HG03280 (cell line): Measurements from ENCODE around the gene ADGRF3.
"Not testable (repeated sequence)": the region's sequence is repeated elsewhere in the genome, so short reads cannot be mapped to it uniquely, and the experiment has no call there.

Source experiments
- ATAC-seq: cut with Tn5 transposase; IDR thresholded peaks from one replicate; pipeline ENCODE4 v1.9.1; 2021; ENCODE audit warnings: mild to moderate bottlenecking, moderate library complexity; ENCODE audit not compliant: unreplicated experiment

Gene ADGRF3

DNA sequence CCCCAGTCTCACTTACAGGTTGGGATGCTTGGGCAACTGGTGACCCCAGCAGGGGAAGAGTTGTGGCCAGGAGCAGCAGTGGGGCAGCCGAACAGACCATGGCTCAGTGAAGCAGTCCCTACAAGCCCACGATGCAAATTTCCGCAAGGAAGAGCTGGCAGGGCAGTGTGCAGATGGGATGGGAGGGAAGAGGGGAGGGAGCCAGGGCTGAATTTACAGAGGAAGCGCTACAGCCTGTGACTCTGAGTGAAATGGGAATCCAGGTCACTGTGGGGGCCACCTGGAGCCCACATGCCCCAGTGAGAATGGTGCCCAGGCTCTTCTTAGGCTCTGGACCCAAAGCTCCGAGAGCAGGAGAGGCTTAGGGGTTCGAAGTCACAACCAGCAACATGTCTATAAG lies 27.6 kb downstream of the ADGRF3 start:
- ATAC-seq: no peak

DNA sequence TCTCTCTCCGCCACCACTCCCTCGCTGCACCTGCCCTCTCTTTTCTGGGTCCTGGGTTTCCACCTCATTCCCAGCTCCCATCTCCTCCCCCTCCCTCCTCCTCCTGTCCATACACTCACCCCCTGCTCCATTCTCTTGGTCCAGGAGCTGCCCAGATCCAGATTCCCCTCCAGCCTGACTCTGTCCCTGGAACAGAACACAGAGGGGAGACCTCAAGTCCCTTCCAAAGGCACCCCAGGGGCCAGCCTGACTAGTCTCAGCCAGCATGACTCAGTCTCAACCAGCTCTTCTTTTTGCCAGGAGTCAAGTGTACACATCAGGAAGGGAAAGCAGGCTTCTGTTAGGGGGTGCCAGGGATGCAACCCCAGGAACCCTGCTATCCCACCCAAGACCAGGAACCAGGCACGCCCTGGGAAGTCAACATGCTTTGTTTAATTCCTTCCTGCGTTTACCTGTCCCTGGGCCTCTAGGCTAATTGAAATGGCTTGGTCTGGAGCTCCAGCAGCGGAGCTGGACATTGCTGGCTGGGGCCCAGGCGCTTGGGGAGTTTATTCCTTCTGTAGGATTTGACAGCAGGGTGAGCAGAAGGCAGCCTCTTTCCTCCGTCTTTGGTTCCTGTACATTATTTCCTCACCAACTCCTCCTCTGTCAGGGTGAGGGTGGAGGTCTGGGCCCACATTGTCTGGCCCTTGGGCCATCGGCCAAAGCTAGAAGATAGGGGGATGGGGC lies 29.0 kb downstream of the ADGRF3 start:
- no peak for ATAC-seq

DNA sequence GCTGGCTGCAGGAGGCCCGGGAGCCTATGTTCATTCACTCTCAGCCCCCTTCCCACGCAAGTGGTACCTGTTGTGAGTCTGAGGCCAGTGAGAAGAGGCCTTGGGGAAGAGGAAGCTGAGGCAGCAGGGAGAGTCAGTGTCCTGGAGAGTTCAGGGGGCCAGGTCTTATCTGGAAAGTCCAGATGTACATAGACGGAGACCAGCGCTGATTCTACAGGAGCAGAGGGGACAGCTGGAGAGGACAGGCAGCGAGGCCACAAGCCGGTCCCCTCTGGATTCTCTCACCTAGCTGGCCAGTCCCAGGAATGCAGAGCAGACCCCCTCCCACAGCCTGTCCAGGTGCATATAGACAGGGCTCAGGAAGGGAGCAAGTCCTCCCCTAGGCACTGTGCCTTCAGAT lies 29.7 kb downstream of the ADGRF3 start:
- ATAC-seq: no peak

DNA sequence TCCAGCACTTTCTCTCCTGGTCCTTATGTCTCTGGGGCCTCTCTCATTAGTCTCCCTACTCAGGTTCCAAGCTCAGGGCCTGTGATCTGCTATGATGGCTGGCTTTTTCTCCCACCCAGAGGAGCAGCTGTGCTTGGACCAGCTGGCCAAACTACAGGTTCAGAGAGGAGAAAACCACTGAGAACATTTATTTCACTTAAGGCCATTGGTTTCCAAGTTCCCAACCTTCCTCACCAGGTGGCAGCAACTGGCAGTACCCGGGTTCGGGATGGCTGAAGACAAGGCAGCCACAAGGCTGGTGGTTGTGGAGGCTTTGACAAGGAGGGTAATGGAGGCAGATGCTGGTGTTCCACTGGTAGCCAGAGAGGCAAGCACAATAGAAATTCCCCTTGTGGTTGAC lies 30.5 kb downstream of the ADGRF3 start:
- ATAC-seq: no peak

DNA sequence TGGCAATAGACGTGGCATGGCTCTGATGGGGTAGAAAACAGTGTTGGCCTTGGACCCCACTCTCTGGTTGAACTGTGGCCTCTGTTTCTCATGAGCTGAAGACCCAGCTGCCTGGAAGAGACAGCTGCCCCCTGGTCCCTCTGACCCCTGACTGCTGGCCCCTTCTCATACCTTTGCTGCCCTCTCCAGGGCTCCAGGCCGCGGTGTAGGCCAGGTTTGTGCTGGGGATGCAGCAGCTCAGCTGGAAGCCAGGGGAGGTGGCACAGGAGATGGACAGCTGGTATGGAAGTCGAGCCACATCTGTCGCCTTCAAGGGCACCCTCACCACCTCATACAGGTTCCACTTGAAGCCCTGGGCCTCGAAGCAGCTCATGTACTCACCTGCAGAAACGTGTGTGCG lies 32.3 kb downstream of the ADGRF3 start:
- ATAC-seq: no peak

DNA sequence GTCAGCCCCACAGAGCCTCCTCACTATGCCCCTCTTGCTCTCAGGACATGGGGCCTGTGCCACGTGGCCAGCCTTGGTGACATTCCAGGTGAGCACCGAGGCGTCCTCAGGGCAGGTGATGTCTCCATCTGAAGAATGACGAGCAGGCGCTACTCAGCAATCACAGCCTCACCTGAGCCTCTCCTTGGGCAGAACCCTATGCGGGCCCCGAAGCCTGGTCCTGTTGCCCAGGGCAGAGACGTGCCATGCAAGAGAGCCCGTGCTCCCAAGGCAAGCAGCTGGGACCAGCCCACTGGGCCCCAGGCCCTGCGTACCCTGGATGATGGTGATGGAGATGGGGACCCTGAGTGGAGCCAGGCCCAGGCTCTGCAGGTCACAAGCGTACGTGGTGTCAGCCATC lies 33.1 kb downstream of the ADGRF3 start:
- no peak for ATAC-seq

DNA sequence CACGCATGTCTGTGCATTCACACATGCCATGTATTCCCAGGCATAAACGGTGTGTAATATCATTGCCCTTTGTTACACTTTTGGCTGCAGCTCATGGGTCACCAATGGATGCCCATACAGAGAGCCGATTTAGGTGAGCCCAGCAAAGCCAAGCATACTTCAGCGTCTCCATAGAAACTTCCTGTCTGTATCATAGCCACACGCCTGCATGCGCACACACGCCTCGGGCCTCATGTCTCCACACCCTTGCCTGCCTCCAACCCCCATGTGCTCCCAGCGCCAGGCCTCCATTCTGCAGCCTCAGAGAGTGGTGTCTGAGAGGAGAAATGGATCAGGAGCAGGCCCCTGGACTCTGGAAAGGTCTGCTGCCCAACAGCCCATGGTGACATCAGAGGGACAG lies 34.1 kb downstream of the ADGRF3 start:
- no peak for ATAC-seq

DNA sequence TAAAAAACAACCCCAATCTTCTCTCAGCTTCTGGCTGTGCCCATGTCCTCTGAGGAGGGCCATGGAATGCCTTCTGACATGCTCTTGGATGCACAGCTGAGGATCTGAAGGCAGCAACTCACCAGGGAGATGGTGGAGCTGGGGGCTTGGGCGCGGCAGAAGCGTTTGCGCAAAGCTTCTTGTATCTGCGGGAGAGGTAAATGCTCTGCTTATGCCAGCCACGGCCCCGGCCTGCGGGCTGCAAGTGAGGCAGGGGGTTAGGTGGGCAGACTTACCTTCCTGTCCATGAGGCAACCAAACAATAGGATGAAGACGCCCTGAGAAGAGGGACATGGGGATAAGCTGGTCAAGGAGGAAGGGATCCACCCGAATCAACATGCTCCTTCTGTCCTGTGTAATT lies 36.7 kb downstream of the ADGRF3 start:
- no peak for ATAC-seq

DNA sequence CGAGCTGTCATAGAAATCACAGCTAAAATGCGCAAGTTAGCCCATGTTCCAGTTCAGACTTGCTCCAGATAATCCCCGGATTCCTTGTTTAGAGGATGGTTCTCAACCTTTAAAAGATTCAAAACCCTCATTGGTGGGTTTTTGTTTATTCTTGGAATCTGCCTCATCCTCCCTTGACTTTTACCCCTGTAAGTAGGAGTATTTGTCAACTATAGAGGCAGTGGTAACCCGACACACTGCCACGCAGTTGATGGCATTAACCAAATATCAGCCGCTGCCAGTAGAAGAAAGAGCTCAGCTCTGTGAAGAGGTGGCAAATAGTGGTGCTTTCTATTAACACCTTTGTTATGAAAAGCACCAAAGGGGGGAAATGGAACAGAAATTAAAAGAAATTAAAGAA lies 41.0 kb downstream of the ADGRF3 start:
- ATAC-seq: no peak

DNA sequence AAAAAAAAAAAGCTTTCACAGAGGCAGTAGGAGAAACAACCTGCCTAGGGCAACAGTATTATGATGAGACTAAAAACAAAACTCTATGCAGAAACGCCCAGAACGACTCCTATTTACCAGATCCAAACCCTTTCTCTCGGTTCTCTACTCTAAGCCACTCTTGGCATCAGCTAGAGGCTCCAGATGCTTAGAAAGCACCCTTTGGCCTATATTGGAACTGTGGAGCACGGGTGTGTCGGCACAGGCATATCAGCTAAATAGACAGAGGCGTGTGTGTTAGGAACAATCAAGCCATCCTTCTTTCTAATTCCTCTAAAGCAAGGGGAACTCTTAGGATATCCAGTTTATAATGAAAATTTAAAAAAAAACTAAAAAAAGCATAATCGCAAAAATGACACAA lies 41.5 kb downstream of the ADGRF3 start:
- not testable (repeated sequence) for ATAC-seq

DNA sequence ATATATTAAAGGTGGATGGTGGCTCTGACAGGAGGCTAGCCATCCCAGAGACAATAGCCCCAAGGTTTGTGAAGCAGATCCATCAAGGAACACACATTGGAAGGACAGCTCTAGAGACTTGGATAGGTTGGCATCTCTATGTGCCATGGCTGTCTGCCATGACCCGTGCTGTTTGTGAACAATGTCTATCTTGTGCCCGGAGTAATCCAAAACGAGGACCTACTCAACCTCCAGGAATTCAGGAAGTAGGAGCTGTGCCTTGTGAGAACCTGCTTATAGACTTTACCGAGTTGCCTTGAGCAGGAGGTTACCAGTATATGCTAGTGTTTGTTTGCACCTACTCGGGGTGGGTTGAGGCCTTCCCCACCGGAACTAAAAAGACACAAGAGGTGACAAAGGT lies 43.7 kb downstream of the ADGRF3 start:
- ATAC-seq: no peak

DNA sequence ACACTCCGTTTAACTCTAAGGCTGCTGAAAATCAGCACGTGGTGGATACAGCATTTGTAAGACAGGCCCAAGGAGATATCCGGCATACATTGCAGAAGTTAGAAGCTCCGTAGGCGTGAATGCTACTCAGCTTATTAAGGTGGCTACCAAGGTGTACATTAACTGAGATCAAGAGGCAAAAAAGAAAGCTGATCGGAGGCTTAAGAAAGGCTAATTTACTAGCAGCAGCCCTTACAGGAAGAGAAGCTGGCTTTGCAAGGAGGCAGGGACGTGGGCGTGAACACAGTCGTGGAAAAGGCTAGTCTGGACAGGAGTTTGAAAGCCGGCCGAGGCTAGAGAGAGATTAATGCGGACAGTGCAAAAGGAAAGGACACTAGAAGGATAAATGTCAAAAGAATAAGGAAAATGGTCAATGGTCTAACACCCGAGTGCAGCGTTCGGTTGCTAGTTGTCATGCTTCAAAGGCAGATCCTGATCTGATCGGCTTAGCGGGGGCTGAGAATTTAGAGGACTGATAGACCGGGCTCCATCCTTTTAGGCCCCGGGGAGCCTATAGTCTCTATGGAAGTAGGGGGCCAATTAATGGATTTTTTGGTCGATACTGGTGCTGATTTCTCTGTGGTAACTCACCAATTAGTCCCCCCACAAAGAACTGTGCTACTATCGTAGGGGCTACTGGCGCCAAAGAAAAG lies 46.2 kb downstream of the ADGRF3 start:
- ATAC-seq: no peak

DNA sequence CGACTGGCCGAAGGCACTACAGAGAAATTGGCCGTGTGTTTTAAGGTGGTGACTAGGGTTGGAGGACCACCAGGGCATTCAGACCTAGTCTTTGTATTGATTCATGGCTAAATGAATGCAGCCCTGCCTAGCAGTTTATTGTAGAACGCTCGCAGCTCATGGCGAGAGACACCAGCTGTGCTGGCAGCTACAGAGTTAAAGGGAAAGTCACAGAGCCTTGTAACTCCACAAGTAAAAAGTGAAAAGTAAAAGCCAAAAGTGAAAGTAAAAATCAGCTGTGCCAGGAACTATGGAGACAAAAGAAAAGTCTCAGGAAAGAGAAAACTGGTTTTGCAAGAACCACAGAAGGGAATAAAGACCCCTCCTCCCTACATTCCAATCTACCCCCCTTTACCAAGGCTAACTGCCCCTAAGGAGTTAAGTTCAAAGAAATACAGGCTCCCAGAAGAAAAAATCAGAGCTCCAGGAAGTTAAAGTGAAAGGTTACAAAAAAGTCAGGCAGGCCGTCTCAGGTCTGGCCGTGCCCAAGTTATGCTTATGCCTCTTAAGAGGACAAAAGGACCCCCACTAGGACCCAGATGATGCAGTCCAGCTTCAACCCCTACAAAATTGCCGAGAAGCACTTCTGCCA lies 47.0 kb downstream of the ADGRF3 start:
- no peak for ATAC-seq

DNA sequence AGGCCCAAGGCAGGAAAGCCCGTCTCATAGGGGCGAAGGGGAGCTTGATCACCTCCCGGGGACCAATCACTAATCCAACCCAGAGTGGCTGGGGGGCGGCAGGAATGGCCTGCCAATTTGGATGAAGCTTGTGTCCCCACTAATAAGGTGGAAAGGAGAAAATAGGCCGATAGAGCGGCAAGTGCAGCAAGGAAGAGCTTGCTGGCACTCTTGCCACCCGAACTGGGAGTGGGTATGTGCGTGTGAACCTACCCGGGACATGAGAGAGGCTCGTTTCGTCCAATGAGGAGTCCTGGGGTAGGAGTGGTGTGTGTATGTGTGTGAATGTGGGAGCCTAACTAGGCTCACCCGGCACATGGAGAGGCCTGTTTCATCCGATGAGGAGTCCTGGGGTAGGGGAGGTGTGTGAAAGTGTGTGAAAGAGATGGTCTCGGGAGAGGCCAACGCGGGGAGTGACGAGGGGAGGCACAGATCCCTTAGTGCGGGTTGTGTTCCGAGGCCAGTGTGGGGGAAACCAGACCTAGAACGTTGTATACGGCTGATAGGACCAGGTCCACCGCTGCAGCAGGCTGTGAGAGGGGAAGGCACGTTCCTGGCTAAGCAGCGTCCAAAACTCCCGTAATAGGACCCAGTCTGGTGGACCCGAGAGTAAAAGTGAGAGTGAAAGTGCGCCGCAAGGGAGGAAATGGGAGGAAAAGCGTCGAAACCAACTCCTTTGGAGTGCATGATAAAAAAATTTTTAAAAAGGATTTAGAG lies 47.8 kb downstream of the ADGRF3 start:
- no peak for ATAC-seq

DNA sequence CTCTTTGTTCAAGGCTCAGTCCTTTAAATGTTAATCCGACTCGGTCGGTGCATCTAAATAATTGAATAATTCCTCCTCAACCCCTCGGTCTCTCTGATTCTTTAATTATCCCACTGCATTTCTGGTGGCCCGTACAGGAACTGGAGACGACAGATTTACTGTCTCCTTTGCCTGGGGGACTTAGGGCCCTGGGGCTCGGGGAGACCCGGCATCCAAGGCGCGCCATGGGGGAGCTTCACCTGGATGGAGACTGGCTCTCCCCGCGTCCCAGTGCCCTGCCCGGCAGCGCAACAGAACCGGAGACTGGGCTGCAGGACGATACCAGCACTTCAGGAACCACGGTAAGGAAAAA lies 48.3 kb downstream of the ADGRF3 start:
- ATAC-seq: no peak

DNA sequence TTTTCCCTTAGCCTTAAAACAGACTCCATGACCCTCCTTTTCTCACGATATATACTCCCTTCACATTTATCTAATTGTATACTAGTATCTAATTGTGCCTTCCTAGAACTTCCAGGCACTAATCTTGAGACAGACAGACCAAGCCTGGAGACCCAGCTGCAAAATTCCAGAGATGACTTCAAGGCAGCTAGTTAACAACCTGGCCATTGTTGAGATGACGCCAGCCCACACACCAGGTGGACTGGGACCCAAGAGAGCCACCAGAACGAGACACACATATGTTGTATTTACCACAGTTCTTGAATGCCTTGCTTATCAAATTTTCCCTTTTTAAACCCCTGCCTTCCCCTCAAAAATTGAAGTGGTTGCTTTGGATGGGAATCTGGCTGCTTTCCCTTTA lies 49.5 kb downstream of the ADGRF3 start:
- no peak for ATAC-seq

DNA sequence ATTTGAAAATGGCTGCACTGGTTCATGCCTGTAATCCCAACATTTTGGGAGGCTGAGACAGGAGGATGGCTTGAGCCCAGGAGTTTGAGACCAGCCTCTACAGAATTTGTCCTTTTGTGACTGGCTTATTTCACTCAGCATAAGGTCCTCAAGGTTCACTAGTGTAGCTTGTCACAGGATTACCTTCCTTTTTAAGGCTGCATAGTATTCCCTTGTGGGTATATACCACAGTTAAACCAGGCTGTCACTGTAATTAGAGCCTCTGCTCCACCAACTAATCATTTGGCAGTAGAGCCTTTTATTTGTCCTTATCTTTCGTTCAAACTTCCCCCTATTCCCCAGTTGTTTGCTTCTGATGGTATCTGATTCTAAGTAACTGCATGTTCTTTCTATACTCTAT lies 51.1 kb downstream of the ADGRF3 start:
- no peak for ATAC-seq

DNA sequence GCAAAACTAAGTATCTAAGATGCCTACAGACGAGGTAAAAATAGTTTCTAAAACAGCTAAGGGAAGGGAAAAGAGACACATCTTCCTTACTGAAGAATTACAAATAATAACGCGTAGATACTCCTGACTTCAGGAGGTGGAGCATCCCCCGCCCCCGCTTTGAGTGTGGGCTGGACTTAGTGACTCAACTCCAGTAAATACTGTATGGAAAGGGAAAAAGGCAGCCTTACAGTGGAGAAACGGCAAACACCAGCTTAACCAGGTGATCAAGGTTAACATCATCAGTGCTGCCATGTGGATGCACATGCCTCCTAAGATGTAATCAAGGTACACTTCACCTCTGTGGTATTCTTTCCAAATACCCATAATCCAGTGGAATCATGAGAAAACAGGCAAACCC lies 53.9 kb downstream of the ADGRF3 start:
- no peak for ATAC-seq

DNA sequence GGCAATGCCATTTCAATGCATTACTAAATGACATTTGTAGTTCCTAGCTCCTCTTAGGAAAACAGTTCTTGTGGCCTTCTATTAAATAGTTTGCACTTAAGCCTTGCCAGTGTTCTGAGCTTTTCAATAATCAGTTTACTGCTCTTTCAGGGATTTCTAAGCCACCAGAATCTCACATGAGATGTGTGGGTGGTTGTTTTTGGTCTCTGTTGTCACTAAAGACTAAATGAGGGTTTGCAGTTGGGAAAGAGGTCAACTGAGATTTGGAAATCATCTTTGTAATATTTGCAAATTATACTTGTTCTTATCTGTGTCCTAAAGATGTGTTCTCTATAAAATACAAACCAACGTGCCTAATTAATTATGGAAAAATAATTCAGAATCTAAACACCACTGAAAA lies 56.6 kb downstream of the ADGRF3 start:
- ATAC-seq: no peak

DNA sequence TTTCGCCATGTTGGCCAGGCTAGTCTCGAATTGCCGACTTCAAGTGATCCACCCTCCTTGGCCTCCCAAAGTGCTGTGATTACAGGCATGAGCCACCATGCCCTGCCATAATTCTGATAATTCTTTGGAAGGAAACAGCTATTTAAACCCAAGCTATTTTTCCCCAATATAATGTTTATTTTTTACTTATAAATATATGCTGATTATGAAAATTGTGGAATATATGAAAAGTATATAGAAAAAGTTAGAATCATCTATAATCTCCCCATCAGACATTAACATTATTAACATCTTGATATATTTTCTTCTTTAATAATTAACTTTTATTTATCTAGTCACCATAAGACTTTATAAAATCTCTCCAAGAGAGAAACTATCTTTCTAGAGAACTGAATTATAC lies 60.7 kb downstream of the ADGRF3 start:
- no peak for ATAC-seq

DNA sequence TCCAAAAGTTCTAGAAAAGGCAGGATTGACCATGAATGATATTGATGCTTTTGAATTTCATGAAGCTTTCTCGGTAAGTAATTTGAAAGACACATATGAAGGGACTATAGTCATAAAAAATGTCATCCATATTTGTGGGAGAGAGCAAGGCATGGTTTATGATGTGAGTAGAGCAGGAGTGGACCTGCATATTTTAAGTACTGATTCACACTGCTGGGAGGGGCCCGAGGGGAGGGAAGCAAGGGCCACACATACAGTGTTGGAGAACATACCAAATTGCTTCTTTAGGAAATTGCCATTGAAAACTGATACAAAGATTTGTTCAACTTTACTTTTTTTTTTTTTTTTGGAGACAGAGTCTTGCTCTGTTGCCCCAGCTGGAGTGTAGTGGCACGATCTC lies 62.5 kb downstream of the ADGRF3 start:
- no peak for ATAC-seq

DNA sequence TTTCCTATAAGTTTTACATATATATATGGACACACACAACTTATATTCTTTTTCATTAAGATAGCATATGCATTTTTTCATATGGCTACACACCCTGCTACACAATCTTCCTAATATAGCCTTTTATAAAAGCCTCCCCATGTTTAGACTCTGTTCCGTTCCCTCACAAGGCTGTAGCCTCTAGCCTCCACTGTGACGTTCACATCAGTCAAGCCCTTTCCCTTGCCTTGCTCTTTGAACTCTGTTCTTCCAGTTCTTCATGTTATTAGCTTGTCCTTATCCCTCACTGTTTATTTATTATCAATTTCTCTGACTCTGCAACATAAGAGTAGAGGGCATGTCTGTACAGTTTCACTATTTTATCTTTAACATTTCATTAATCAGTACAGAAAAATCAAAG lies 63.0 kb downstream of the ADGRF3 start:
- ATAC-seq: no peak
